ENCODE results near the gene ANKRD62. TPM values are rescaled to one million over a fixed set of nuclear protein-coding genes. Genes with fewer than 3 reads are reported as not detected.
"Not testable (repeated sequence)": the region's sequence is repeated elsewhere in the genome, so short reads cannot be mapped to it uniquely, and the experiment has no call there.

The ANKRD62 gene
- polyA plus RNA-seq, 10 donors: 0.04 to 0.08 TPM; not detected in 8

- DNase-seq: no peak
Measured at GRCh38 chr18:12092398-12093229, 1.0 kb upstream of the ANKRD62 start.

GRCh38 chr18:12098374-12098773 lies 4.7 kb downstream of the ANKRD62 start:
- DNase-seq: no peak

- no peak for DNase-seq
Measured at GRCh38 chr18:12099160-12099559, 5.5 kb downstream of the ANKRD62 start.

- DNase-seq: no peak
Measured at GRCh38 chr18:12101266-12101665, 7.6 kb downstream of the ANKRD62 start.

GRCh38 chr18:12102136-12102842 lies 8.6 kb downstream of the ANKRD62 start:
- no peak for DNase-seq

- DNase-seq: no peak
Measured at GRCh38 chr18:12106471-12106870, 12.8 kb downstream of the ANKRD62 start.

GRCh38 chr18:12109836-12110235 lies 16.2 kb downstream of the ANKRD62 start:
- DNase-seq: no peak

GRCh38 chr18:12113999-12114646 lies 20.5 kb downstream of the ANKRD62 start:
- DNase-seq: peak in 1 of 3 donors; percentile 26

- DNase-seq: no peak
Measured at GRCh38 chr18:12119358-12119757, 25.7 kb downstream of the ANKRD62 start.

- peak in 2 of 3 donors; percentile 6 to 10 for DNase-seq
Measured at GRCh38 chr18:12121175-12122042, 27.8 kb downstream of the ANKRD62 start.

GRCh38 chr18:12122043-12122389 lies 28.4 kb downstream of the ANKRD62 start:
- DNase-seq: not testable (repeated sequence)

GRCh38 chr18:12127647-12128046 lies 34.0 kb downstream of the ANKRD62 start:
- not testable (repeated sequence) for DNase-seq

- not testable (repeated sequence) for DNase-seq
Measured at GRCh38 chr18:12138831-12139230, 45.2 kb downstream of the ANKRD62 start.

GRCh38 chr18:12140866-12141265 lies 47.2 kb downstream of the ANKRD62 start:
- not testable (repeated sequence) for DNase-seq

- DNase-seq: not testable (repeated sequence)
Measured at GRCh38 chr18:12141778-12142177, 48.1 kb downstream of the ANKRD62 start.

- not testable (repeated sequence) for DNase-seq
Measured at GRCh38 chr18:12149431-12149830, 55.8 kb downstream of the ANKRD62 start.

- DNase-seq: no peak
Measured at GRCh38 chr18:12154361-12154760, 60.7 kb downstream of the ANKRD62 start.

- DNase-seq: no peak
Measured at GRCh38 chr18:12155996-12156395, 62.4 kb downstream of the ANKRD62 start.

- no peak for DNase-seq
Measured at GRCh38 chr18:12159446-12159845, 65.8 kb downstream of the ANKRD62 start.

GRCh38 chr18:12162786-12163185 lies 69.1 kb downstream of the ANKRD62 start:
- DNase-seq: no peak

- no peak for DNase-seq
Measured at GRCh38 chr18:12165038-12165768, 71.6 kb downstream of the ANKRD62 start.

All from muscle of back (tissue), 11 donors.